GM12872 (cell line): Measurements from ENCODE around the gene CST2.

Experiments used
- CTCF ChIP-seq: IDR thresholded peaks from 3 replicates; pipeline ENCODE4 v1.5.1; 2011; ENCODE audit warnings: low read depth, mild to moderate bottlenecking, low read length, moderate library complexity; ENCODE audit not compliant: insufficient read depth

Gene CST2

GRCh38 chr20:23868321-23868720 is 41.8 kb upstream of the CST2 start:
- no peak for TF ChIP-seq CTCF

GRCh38 chr20:23867152-23867776 is 40.7 kb upstream of the CST2 start:
- no peak for TF ChIP-seq CTCF

GRCh38 chr20:23857962-23858595 is 31.6 kb upstream of the CST2 start:
- no peak for TF ChIP-seq CTCF

GRCh38 chr20:23856736-23857135 is 30.2 kb upstream of the CST2 start:
- no peak for TF ChIP-seq CTCF

GRCh38 chr20:23856226-23856625 is 29.7 kb upstream of the CST2 start:
- TF ChIP-seq CTCF = no peak

GRCh38 chr20:23841693-23842092 is 15.2 kb upstream of the CST2 start:
- TF ChIP-seq CTCF = no peak

- TF ChIP-seq CTCF = no peak
Observed at GRCh38 chr20:23835716-23836115, 9.2 kb upstream of the CST2 start.
